Gastroesophageal sphincter (tissue), 4 donors: Measurements from ENCODE around the gene ATP1B4. TPM values are rescaled to one million over a fixed set of nuclear protein-coding genes. Genes with fewer than 3 reads are reported as not detected.
"Not testable (repeated sequence)": the region's sequence is repeated elsewhere in the genome, so short reads cannot be mapped to it uniquely, and the experiment has no call there.

Experiments used
- ATAC-seq: fragments of 150-250 bp; one replicate; pipeline ENCODE4 v1.9.1; 2016; ENCODE audit warnings: mild to moderate bottlenecking, moderate library complexity
- H3K27ac ChIP-seq, 4 donors: fragments of 200-600 bp; sonication (generic) in 3 of 4; 1 replicate in 3 of 4; 2 replicates in 1 of 4; pipeline ENCODE4 v1.5.1; 2016 to 2019
- H3K27me3 ChIP-seq: fragments of 200-600 bp; sonication (generic); one replicate; pipeline ENCODE4 v1.5.1; 2019
- H3K36me3 ChIP-seq, 2 donors: fragments of 200-600 bp; sonication (generic); one replicate each; pipeline ENCODE4 v1.5.1; 2019; ENCODE audit warnings: control low read depth in 1 of 2
- H3K4me1 ChIP-seq, 3 donors: fragments of 200-600 bp; sonication (generic); 1 replicate in 2 of 3; 2 replicates in 1 of 3; pipeline ENCODE4 v1.5.1; 2016 to 2019; ENCODE audit warnings: control low read depth in 2 of 3
- H3K4me3 ChIP-seq, 2 donors: fragments of 200-600 bp; sonication (generic); one replicate each; pipeline ENCODE4 v1.5.1; 2019; ENCODE audit warnings: mild to moderate bottlenecking in 1 of 2, moderate library complexity in 1 of 2
- H3K9me3 ChIP-seq, 3 donors: fragments of 200-600 bp; sonication (generic); one replicate each; pipeline ENCODE4 v1.5.1; 2017 to 2019; ENCODE audit warnings: control low read depth in 2 of 3
- CTCF ChIP-seq, 4 experiments: fragments of 200-600 bp in 2 of 4; fragments of 450-650 bp in 2 of 4; sonication (generic) in 1 of 4; IDR thresholded peaks; one replicate each; pipeline ENCODE4 v1.5.1; 2017 to 2019; ENCODE audit warnings: antibody characterized with exemption in 4 of 4, mild to moderate bottlenecking in 2 of 4, moderate library complexity in 2 of 4
- EP300 ChIP-seq: sonication (generic); formaldehyde crosslinking; IDR thresholded peaks from one replicate; pipeline ENCODE4 v1.6.1; 2017; ENCODE audit warnings: antibody characterized with exemption, mild to moderate bottlenecking
- POLR2A ChIP-seq, 2 donors: fragments of 450-650 bp; IDR thresholded peaks; one replicate each; pipeline ENCODE4 v1.6.1; 2017; ENCODE audit warnings: antibody characterized with exemption in 2 of 2, mild to moderate bottlenecking in 2 of 2, moderate library complexity in 1 of 2
- POLR2AphosphoS5 ChIP-seq: sonication (generic); formaldehyde crosslinking; IDR thresholded peaks from one replicate; pipeline ENCODE4 v1.6.1; 2017; ENCODE audit warnings: antibody characterized with exemption
- WGBS, 2 donors: methylation state at CpG; one replicate each; pipeline ENCODE4 v1.1.5; 2018; ENCODE audit warnings: low coverage in 1 of 2; 5-methylcytosine and 5-hydroxymethylcytosine counted together
- total RNA-seq, 4 donors: library from RNA; depleted of rRNA; stranded (reverse); fragments of >200 nt; gene quantifications; one replicate each; pipeline ENCODE4 v1.1.0, GENCODE V29; 2016

The ATP1B4 gene
- total RNA-seq, 4 donors from 2014 or later, result not detected

- no peak for ATAC-seq
- Histone ChIP-seq H3K27me3 (no peaks in the 10 kb centered on the region), H3K4me1 (no peaks in the 10 kb centered on the region), H3K36me3 (no peaks in the 10 kb centered on the region), H3K27ac (no peak overlapping the region), H3K4me3 (no peak overlapping the region), H3K9me3 (peaks cover 0 to 22% (median 0%) of the 10 kb centered on the region in 3 donors)
- TF ChIP-seq POLR2A (IDR thresholded peaks at IDR 0.05) (no peak), EP300 (no peak), CTCF (IDR thresholded peaks at IDR 0.05) (no peak), POLR2AphosphoS5 (no peak)
- 49% methylated on average over 2 of the region's 2 CpGs for WGBS, 2 donors
These were observed 26.6 kb upstream of the ATP1B4 start for GRCh38 chrX:120335289-120335688.

DNA sequence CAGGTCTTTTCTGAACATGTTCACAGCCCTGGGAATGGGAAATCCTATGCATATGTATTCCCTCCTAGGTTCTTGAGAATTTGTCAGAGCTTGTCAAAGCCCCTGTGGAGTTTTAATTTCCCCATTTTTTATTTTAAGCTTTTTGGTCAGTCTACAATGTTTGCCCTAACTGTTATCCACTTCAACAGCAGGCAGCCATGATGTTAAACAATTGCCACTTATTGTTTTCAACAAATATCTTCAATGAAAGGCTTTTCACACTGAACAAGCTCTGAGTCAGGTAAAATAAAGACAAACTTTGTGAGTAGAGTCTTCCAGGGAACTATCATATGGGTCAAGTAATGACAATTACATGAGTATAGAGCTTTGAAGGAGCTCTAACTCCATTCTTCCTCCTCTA, 25.0 kb upstream of the ATP1B4 start:
- Histone ChIP-seq H3K27me3 (no peaks in the 10 kb centered on the region), H3K4me1 (no peaks in the 10 kb centered on the region), H3K27ac (no peak overlapping the region), H3K36me3 (no peaks in the 10 kb centered on the region), H3K9me3 (peaks cover 0 to 22% (median 0%) of the 10 kb centered on the region in 3 donors), H3K4me3 (no peak overlapping the region)
- TF ChIP-seq POLR2A (IDR thresholded peaks at IDR 0.05), result no peak
- no peak for TF ChIP-seq CTCF (IDR thresholded peaks at IDR 0.05)
- TF ChIP-seq EP300, result no peak
- no peak for TF ChIP-seq POLR2AphosphoS5
- ATAC-seq, result no peak

GRCh38 chrX:120344566-120344965, 17.3 kb upstream of the ATP1B4 start:
- not testable (repeated sequence) for H3K27ac ChIP-seq, ATAC-seq, H3K4me1 ChIP-seq, H3K36me3 ChIP-seq, H3K9me3 ChIP-seq, H3K27me3 ChIP-seq, H3K4me3 ChIP-seq
- 69% methylated on average over 2 of the region's 11 CpGs; no CpG with 5 or more reads in 1 of the 2 donors for WGBS, 2 donors

DNA sequence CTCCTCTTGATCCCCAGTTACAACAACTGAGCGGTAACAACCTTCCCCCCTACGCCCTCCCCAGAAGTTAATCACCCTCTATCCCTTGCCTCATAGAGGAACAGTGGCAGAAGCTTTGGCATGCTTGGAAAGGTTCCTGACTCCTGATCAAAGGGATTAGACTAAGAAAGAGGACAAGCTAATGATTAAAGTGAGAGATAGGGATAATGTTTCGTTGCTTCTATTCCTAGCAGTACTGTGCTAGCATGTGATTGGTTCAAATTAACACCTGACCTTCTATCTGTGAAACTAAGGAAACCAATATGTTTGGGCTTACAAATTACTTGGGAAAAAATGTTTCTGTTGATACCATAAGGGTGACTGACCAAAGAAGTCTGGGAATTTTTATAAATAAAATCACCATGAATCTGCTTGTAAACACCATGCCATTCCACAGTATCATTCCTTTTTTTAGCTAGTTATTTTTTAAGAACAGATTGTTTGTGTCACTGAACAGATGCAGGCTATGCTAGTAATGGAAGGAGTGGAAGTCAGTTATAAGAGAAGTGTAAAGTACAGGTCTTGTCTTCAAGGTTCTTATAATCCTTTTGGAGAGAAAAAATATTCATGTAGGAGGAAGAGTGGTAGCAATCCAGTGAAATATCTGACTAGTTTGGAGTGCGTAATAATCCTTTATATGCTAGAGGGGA, 11.3 kb upstream of the ATP1B4 start:
- H3K9me3 ChIP-seq, result no peaks in the 10 kb centered on the region
- no peaks in the 10 kb centered on the region for H3K27me3 ChIP-seq
- H3K36me3 ChIP-seq, result no peaks in the 10 kb centered on the region
- H3K4me3 ChIP-seq, result no peak overlapping the region
- 70 to 75% methylated on average over 2 to 4 of the region's 4 CpGs for WGBS, 2 donors
- H3K4me1 ChIP-seq, result no peaks in the 10 kb centered on the region
- TF ChIP-seq EP300 (no peak), POLR2A (IDR thresholded peaks at IDR 0.05) (no peak), CTCF (IDR thresholded peaks at IDR 0.05) (no peak), POLR2AphosphoS5 (no peak)
- H3K27ac ChIP-seq, result no peak overlapping the region
- no peak for ATAC-seq

DNA sequence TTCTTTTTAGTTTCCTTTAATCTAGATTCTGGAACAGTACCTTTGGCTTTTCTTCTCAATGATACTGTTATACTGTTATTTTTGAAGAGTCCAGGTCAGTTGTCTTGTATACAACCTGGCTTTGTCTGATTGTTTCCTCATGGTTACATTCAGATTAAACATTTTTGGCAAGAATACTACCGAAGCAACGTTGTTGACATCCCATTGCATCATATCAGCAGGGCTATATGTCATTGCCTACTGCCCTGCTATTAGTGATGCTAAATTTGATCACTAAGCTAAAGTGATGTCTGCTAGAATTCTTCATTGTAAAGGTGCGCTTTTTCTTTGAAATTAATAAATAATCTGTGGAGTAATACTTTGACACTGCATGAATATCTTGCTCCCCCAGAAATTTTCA, 5.8 kb upstream of the ATP1B4 start:
- H3K27me3 ChIP-seq, result no peaks in the 10 kb centered on the region
- no peaks in the 10 kb centered on the region for H3K9me3 ChIP-seq
- no peak for ATAC-seq
- no peaks in the 10 kb centered on the region for H3K4me1 ChIP-seq
- H3K36me3 ChIP-seq, result no peaks in the 10 kb centered on the region
- TF ChIP-seq POLR2AphosphoS5 (no peak), CTCF (IDR thresholded peaks at IDR 0.05) (no peak), EP300 (no peak), POLR2A (IDR thresholded peaks at IDR 0.05) (no peak)
- H3K27ac ChIP-seq, result no peak overlapping the region
- 63% methylated on average over 3 of the region's 3 CpGs for WGBS, 2 donors
- no peak overlapping the region for H3K4me3 ChIP-seq
